Measurements from ENCODE around the gene PRELID2.

DNA sequence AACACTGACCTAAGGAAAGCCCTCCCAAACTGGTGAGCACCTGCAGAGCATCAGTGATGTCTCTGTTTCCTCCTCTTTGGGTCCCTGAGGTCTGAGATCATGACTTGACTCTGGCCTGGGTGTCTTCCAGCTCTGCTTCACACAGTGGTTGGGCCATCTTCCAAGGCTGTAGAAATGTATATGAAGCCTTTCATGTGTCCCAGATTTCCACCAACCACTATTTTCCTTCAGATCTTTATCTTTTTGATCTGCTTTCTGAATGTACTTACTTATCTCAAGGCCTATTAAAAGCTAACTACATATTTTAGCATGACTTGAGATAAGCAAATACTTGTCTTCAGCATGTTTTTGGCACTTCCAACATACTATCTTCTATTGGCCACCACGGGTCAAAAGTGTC lies 47.1 kb downstream of the PRELID2 start:
- TF ChIP-seq, protein P1, sequence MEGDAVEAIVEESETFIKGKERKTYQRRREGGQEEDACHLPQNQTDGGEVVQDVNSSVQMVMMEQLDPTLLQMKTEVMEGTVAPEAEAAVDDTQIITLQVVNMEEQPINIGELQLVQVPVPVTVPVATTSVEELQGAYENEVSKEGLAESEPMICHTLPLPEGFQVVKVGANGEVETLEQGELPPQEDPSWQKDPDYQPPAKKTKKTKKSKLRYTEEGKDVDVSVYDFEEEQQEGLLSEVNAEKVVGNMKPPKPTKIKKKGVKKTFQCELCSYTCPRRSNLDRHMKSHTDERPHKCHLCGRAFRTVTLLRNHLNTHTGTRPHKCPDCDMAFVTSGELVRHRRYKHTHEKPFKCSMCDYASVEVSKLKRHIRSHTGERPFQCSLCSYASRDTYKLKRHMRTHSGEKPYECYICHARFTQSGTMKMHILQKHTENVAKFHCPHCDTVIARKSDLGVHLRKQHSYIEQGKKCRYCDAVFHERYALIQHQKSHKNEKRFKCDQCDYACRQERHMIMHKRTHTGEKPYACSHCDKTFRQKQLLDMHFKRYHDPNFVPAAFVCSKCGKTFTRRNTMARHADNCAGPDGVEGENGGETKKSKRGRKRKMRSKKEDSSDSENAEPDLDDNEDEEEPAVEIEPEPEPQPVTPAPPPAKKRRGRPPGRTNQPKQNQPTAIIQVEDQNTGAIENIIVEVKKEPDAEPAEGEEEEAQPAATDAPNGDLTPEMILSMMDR (conservative IDR thresholded peaks at IDR 0.05): no peak
- TF ChIP-seq EZH2 (IDR thresholded peaks at IDR 0.05; ENCODE audit: low read depth): no peak

Data from PC-9 (cell line).